HG03108 (cell line): ENCODE data around the gene DYNC1LI1.
A peak's percentile ranks its signal among the peaks of the same experiment; 100 is the strongest.

Source experiments
- ATAC-seq: cut with Tn5 transposase; IDR thresholded peaks from one replicate; pipeline ENCODE4 v1.9.1; 2021; ENCODE audit warnings: moderate library complexity; ENCODE audit not compliant: unreplicated experiment

Gene DYNC1LI1

GRCh38 chr3:32570421-32571191 lies at the start of gene DYNC1LI1:
Gene DYNC1LI1 (minus strand): TSS chr3:32570858. CDS start chr3:32570770, 88 bp downstream.
- ATAC-seq, result peak; percentile 85

GRCh38 chr3:32619395-32619794 lies 48.7 kb upstream of the DYNC1LI1 start:
- no peak for ATAC-seq

GRCh38 chr3:32616267-32616962 lies 45.8 kb upstream of the DYNC1LI1 start:
- ATAC-seq, result no peak

- ATAC-seq, result no peak
Observed at GRCh38 chr3:32614956-32615355, 44.3 kb upstream of the DYNC1LI1 start.

GRCh38 chr3:32613183-32613582 lies 42.5 kb upstream of the DYNC1LI1 start:
- no peak for ATAC-seq

- no peak for ATAC-seq
Observed at GRCh38 chr3:32612547-32612946, 41.9 kb upstream of the DYNC1LI1 start.

GRCh38 chr3:32607522-32607921 lies 36.9 kb upstream of the DYNC1LI1 start:
- ATAC-seq, result no peak

GRCh38 chr3:32606960-32607359 lies 36.3 kb upstream of the DYNC1LI1 start:
- ATAC-seq, result no peak

- no peak for ATAC-seq
Observed at GRCh38 chr3:32606277-32606676, 35.6 kb upstream of the DYNC1LI1 start.

- no peak for ATAC-seq
Observed at GRCh38 chr3:32603064-32603463, 32.4 kb upstream of the DYNC1LI1 start.

GRCh38 chr3:32602206-32602605 lies 31.5 kb upstream of the DYNC1LI1 start:
- ATAC-seq, result no peak

- ATAC-seq, result no peak
Observed at GRCh38 chr3:32601722-32602121, 31.1 kb upstream of the DYNC1LI1 start.

GRCh38 chr3:32597656-32598055 lies 27.0 kb upstream of the DYNC1LI1 start:
- no peak for ATAC-seq

GRCh38 chr3:32596909-32597369 lies 26.3 kb upstream of the DYNC1LI1 start:
- ATAC-seq, result no peak

GRCh38 chr3:32596282-32596908 lies 25.7 kb upstream of the DYNC1LI1 start:
- no peak for ATAC-seq

GRCh38 chr3:32595323-32595722 lies 24.7 kb upstream of the DYNC1LI1 start:
- no peak for ATAC-seq

GRCh38 chr3:32593903-32594525 lies 23.4 kb upstream of the DYNC1LI1 start:
- no peak for ATAC-seq

GRCh38 chr3:32592696-32593353 lies 22.2 kb upstream of the DYNC1LI1 start:
- no peak for ATAC-seq

GRCh38 chr3:32592011-32592410 lies 21.4 kb upstream of the DYNC1LI1 start:
- ATAC-seq, result no peak

- no peak for ATAC-seq
Observed at GRCh38 chr3:32591186-32591585, 20.5 kb upstream of the DYNC1LI1 start.

- no peak for ATAC-seq
Observed at GRCh38 chr3:32586356-32586755, 15.7 kb upstream of the DYNC1LI1 start.
